Measurements from ENCODE around the gene DCHS2. TPM values are rescaled to one million over a fixed set of nuclear protein-coding genes. Genes with fewer than 3 reads are reported as not detected.

The DCHS2 gene
- total RNA-seq, 2 experiments from 2014 or later = not detected

GRCh38 chr4:154314248-154314647 is 177.4 kb downstream of the DCHS2 start:
- H3K79me2 ChIP-seq (ENCODE audit: insufficient read depth, low read depth, low read length) = no peaks in the 10 kb centered on the region
- no peak overlapping the region for H3K27ac ChIP-seq (ENCODE audit: low read depth, low read length, poor library complexity, severe bottlenecking)
- TF ChIP-seq CTCF (conservative IDR thresholded peaks at IDR 0.05; ENCODE audit: low read length) (no peak; the same call in 1 of the 2 replicates), EZH2phosphoT487 (IDR thresholded peaks at IDR 0.05; ENCODE audit: borderline replicate concordance, low read depth, low read length) (no peak)
- H3K9me3 ChIP-seq (ENCODE audit: low read length) = 0 out of 2 replicates have a peak, but pooled peaks cover 6% of the 10 kb centered on the region
- ChIA-PET CTCF (ENCODE audit: unreplicated experiment) (no interaction called here), POLR2A (interaction anchor here (0.5 kb wide), 1 partner anchor 61 kb away, joined by 3 read pairs; no protein-coding TSS in a partner anchor)
- H2AFZ ChIP-seq (ENCODE audit: low read length) = no peak overlapping the region
- no peaks in the 10 kb centered on the region for H4K20me1 ChIP-seq (ENCODE audit: insufficient read depth, low read length)
- H3K4me2 ChIP-seq (ENCODE audit: low read length) = no peak overlapping the region
- H3K4me1 ChIP-seq (ENCODE audit: insufficient read depth, low read length, poor library complexity, severe bottlenecking) = no peaks in the 10 kb centered on the region
- H3K36me3 ChIP-seq (ENCODE audit: insufficient read depth, low read length) = no peaks in the 10 kb centered on the region
- no peak for DNase-seq (ENCODE audit: low spot score)
- intact Hi-C loops (cut with micrococcal nuclease; ENCODE audit: unreplicated experiment) = no loop called here
- BruUV-seq (replicated peaks) = no TSS peak
- no peaks in the 10 kb centered on the region for H3K9me2 ChIP-seq (ENCODE audit: insufficient read depth, low read length)
- H3K4me3 ChIP-seq (ENCODE audit: low read depth, low read length, poor library complexity, severe bottlenecking) = no peak overlapping the region

GRCh38 chr4:154313004-154313585 is 178.5 kb downstream of the DCHS2 start:
- no peak overlapping the region for H3K27ac ChIP-seq (ENCODE audit: low read depth, low read length, poor library complexity, severe bottlenecking)
- ChIA-PET POLR2A (interaction anchor here (0.6 to 0.7 kb wide), 3 partner anchors 16 to 46 kb away, joined by 3 read pairs; no protein-coding TSS in a partner anchor), CTCF (ENCODE audit: unreplicated experiment) (no interaction called here)
- no peaks in the 10 kb centered on the region for H4K20me1 ChIP-seq (ENCODE audit: insufficient read depth, low read length)
- no peaks in the 10 kb centered on the region for H3K36me3 ChIP-seq (ENCODE audit: insufficient read depth, low read length)
- no TSS peak for BruUV-seq (replicated peaks)
- no peak overlapping the region for H3K4me2 ChIP-seq (ENCODE audit: low read length)
- H3K4me1 ChIP-seq (ENCODE audit: insufficient read depth, low read length, poor library complexity, severe bottlenecking) = no peaks in the 10 kb centered on the region
- intact Hi-C loops (cut with micrococcal nuclease; ENCODE audit: unreplicated experiment) = no loop called here
- no peaks in the 10 kb centered on the region for H3K79me2 ChIP-seq (ENCODE audit: insufficient read depth, low read depth, low read length)
- H3K9me2 ChIP-seq (ENCODE audit: insufficient read depth, low read length) = no peaks in the 10 kb centered on the region
- no peak overlapping the region for H3K4me3 ChIP-seq (ENCODE audit: low read depth, low read length, poor library complexity, severe bottlenecking)
- DNase-seq (ENCODE audit: low spot score) = no peak
- no peak overlapping the region for H2AFZ ChIP-seq (ENCODE audit: low read length)
- no peaks in the 10 kb centered on the region for H3K9me3 ChIP-seq (ENCODE audit: low read length)
- TF ChIP-seq EZH2phosphoT487 (IDR thresholded peaks at IDR 0.05; ENCODE audit: borderline replicate concordance, low read depth, low read length) = no peak
- no peak for TF ChIP-seq CTCF (conservative IDR thresholded peaks at IDR 0.05; ENCODE audit: low read length)

GRCh38 chr4:154312246-154312645 is 179.4 kb downstream of the DCHS2 start:
- intact Hi-C loops (cut with micrococcal nuclease; ENCODE audit: unreplicated experiment) = no loop called here
- no TSS peak for BruUV-seq (replicated peaks)
- H3K9me2 ChIP-seq (ENCODE audit: insufficient read depth, low read length) = no peaks in the 10 kb centered on the region

More at GRCh38 chr4:154312246-154312645, 179.4 kb downstream of the DCHS2 start:
- no peaks in the 10 kb centered on the region for H3K9me3 ChIP-seq (ENCODE audit: low read length)
- H3K4me2 ChIP-seq (ENCODE audit: low read length) = no peak overlapping the region
- ChIA-PET CTCF (ENCODE audit: unreplicated experiment) (no interaction called here), POLR2A (no interaction called here)
- no peaks in the 10 kb centered on the region for H3K79me2 ChIP-seq (ENCODE audit: insufficient read depth, low read depth, low read length)
- H3K4me1 ChIP-seq (ENCODE audit: insufficient read depth, low read length, poor library complexity, severe bottlenecking) = no peaks in the 10 kb centered on the region
- no peak overlapping the region for H3K4me3 ChIP-seq (ENCODE audit: low read depth, low read length, poor library complexity, severe bottlenecking)
- no peak for TF ChIP-seq CTCF (conservative IDR thresholded peaks at IDR 0.05; ENCODE audit: low read length)
- no peak for TF ChIP-seq EZH2phosphoT487 (IDR thresholded peaks at IDR 0.05; ENCODE audit: borderline replicate concordance, low read depth, low read length)
- no peak overlapping the region for H3K27ac ChIP-seq (ENCODE audit: low read depth, low read length, poor library complexity, severe bottlenecking)
- DNase-seq (ENCODE audit: low spot score) = no peak
- no peak overlapping the region for H2AFZ ChIP-seq (ENCODE audit: low read length)
- no peaks in the 10 kb centered on the region for H3K36me3 ChIP-seq (ENCODE audit: insufficient read depth, low read length)
- H4K20me1 ChIP-seq (ENCODE audit: insufficient read depth, low read length) = no peaks in the 10 kb centered on the region

Measured in OCI-LY7 (cell line).